ENCODE measurements around the gene MKI67. TPM values are rescaled to one million over a fixed set of nuclear protein-coding genes. Genes with fewer than 3 reads are reported as not detected.
"Not testable (repeated sequence)": the region's sequence is repeated elsewhere in the genome, so short reads cannot be mapped to it uniquely, and the experiment has no call there.

Gene MKI67
- total RNA-seq, 1 donor from 2014 or later, result 42.8 TPM

- H3K27ac Mint-ChIP-seq, result peak overlapping the region; percentile 18
- H3K27me3 Mint-ChIP-seq (ENCODE audit: low read depth), result no peaks in the 10 kb centered on the region
- no peak for TF ChIP-seq CTCF (IDR thresholded peaks at IDR 0.05; ENCODE audit: unreplicated experiment)
- no peak for DNase-seq (ENCODE audit: low spot score in 2 of 2, unreplicated experiment in 2 of 2)
- H3K4me3 Mint-ChIP-seq, result no peak overlapping the region
- H3K36me3 Mint-ChIP-seq, result peaks cover 15% of the 10 kb centered on the region
- H3K9me3 Mint-ChIP-seq, result no peaks in the 10 kb centered on the region
- no peaks in the 10 kb centered on the region for H3K4me1 Mint-ChIP-seq
Observed at GRCh38 chr10:128096486-128097199, 29.6 kb downstream of the MKI67 start.

- DNase-seq (ENCODE audit: low spot score in 2 of 2, unreplicated experiment in 2 of 2), result no peak
- Mint-ChIP-seq H3K36me3 (peaks cover 10% of the 10 kb centered on the region), H3K27me3 (ENCODE audit: low read depth) (no peaks in the 10 kb centered on the region), H3K4me3 (no peak overlapping the region), H3K9me3 (no peaks in the 10 kb centered on the region), H3K4me1 (no peaks in the 10 kb centered on the region), H3K27ac (peak overlapping the region; percentile 10)
- TF ChIP-seq CTCF (IDR thresholded peaks at IDR 0.05; ENCODE audit: unreplicated experiment), result no peak
Observed at GRCh38 chr10:128095753-128096469, 30.3 kb downstream of the MKI67 start.

- Mint-ChIP-seq H3K4me1 (no peaks in the 10 kb centered on the region), H3K9me3 (no peaks in the 10 kb centered on the region), H3K27ac (no peak overlapping the region), H3K27me3 (ENCODE audit: low read depth) (no peaks in the 10 kb centered on the region), H3K36me3 (peaks cover 7% of the 10 kb centered on the region), H3K4me3 (no peak overlapping the region)
- TF ChIP-seq CTCF (IDR thresholded peaks at IDR 0.05; ENCODE audit: unreplicated experiment), result no peak
- DNase-seq (ENCODE audit: low spot score in 2 of 2, unreplicated experiment in 2 of 2), result no peak
Observed at GRCh38 chr10:128095027-128095752, 31.0 kb downstream of the MKI67 start.

GRCh38 chr10:128094596-128094995, 31.6 kb downstream of the MKI67 start:
- H3K4me1 Mint-ChIP-seq; H3K27ac Mint-ChIP-seq; H3K9me3 Mint-ChIP-seq; H3K36me3 Mint-ChIP-seq; H3K27me3 Mint-ChIP-seq (ENCODE audit: low read depth); H3K4me3 Mint-ChIP-seq; DNase-seq (ENCODE audit: low spot score in 2 of 2, unreplicated experiment in 2 of 2): not testable (repeated sequence)

- H3K27ac Mint-ChIP-seq, result no peak overlapping the region
- H3K27me3 Mint-ChIP-seq (ENCODE audit: low read depth), result no peaks in the 10 kb centered on the region
- no peaks in the 10 kb centered on the region for H3K9me3 Mint-ChIP-seq
- no peaks in the 10 kb centered on the region for H3K4me1 Mint-ChIP-seq
- H3K4me3 Mint-ChIP-seq, result no peak overlapping the region
- H3K36me3 Mint-ChIP-seq, result no peaks in the 10 kb centered on the region
- no peak for TF ChIP-seq CTCF (IDR thresholded peaks at IDR 0.05; ENCODE audit: unreplicated experiment)
- DNase-seq (ENCODE audit: low spot score in 2 of 2, unreplicated experiment in 2 of 2), result peak in 1 of 2 experiments; percentile 22
Observed at GRCh38 chr10:128092454-128092853, 33.8 kb downstream of the MKI67 start.

Measured in mesothelial cell of epicardium (in vitro differentiated cells).